Endothelial cell of umbilical vein (primary cell): ENCODE results near the gene METRN. TPM values are rescaled to one million over a fixed set of nuclear protein-coding genes. Genes with fewer than 3 reads are reported as not detected.

Experiments used
- BruUV-seq: library from RNA; stranded (reverse); fragments of 400-500 nt; replicated peaks from 2 replicates; lab custom pipeline; 2021; lab: Mats Ljungman, UMichigan
- CTCF ChIA-PET: fragments of 300-600, 350-600 bp; sonication (Branson Sonifier 250); formaldehyde crosslinking; loops from one replicate; lab custom pipeline; 2021; ENCODE audit warnings: antibody characterized with exemption, inconsistent platforms; lab: Charles Lee
- POLR2A ChIA-PET: fragments of 300-600, 350-600 bp; sonication (Branson Sonifier 250); formaldehyde crosslinking; loops from one replicate; lab custom pipeline; 2021; ENCODE audit warnings: antibody characterized with exemption, inconsistent platforms; lab: Charles Lee
- DNase-seq: peaks from one replicate; pipeline ENCODE4 v3.0.0-alpha.2; 2011; ENCODE audit warnings: low read depth, low spot score
- FAIRE-seq: peaks from 2 replicates; lab custom pipeline; 2011; peaks lifted over from hg19 to GRCh38; lab: Jason Lieb, UNC
- H2AFZ ChIP-seq: 2 replicates; pipeline ENCODE4 v1.6.0; 2012; ENCODE audit warnings: low read depth, low read length, control low read depth, inconsistent platforms
- H3K27ac ChIP-seq: 2 replicates; pipeline ENCODE4 v1.5.1; 2011; ENCODE audit warnings: low read depth, mild to moderate bottlenecking, control low read depth, low read length, moderate library complexity; ENCODE audit not compliant: insufficient read depth
- H3K27me3 ChIP-seq, 2 experiments: 2 replicates each; pipeline versions ENCODE4 v1.6.0 to v1.6.1; 2011; ENCODE audit warnings: low read length in 2 of 2, mixed read lengths in 1 of 2; ENCODE audit not compliant: control insufficient read depth in 2 of 2, insufficient read depth in 2 of 2
- H3K36me3 ChIP-seq, 2 experiments: 2 replicates in 1 of 2; 3 replicates in 1 of 2; pipeline ENCODE4 v1.5.1; 2011; ENCODE audit warnings: low read length in 2 of 2, mild to moderate bottlenecking in 1 of 2, moderate library complexity in 1 of 2; ENCODE audit not compliant: control insufficient read depth in 2 of 2, insufficient read depth in 2 of 2; ENCODE audit errors: extremely low read depth in 1 of 2
- H3K4me1 ChIP-seq: 3 replicates; pipeline ENCODE4 v1.5.1; 2011; ENCODE audit warnings: mild to moderate bottlenecking, low read length; ENCODE audit not compliant: control insufficient read depth, insufficient read depth; ENCODE audit errors: extremely low read depth
- H3K4me2 ChIP-seq: 2 replicates; pipeline ENCODE4 v1.6.1; 2011; ENCODE audit warnings: low read length, control low read depth, mixed read lengths; ENCODE audit not compliant: insufficient read depth
- H3K4me3 ChIP-seq, 3 experiments: fragments of 200-600 bp in 1 of 3; sonication (generic), shearing (Covaris generic) in 1 of 3; replicated peaks in 1 of 3; 2 replicates each; pipeline ENCODE4 v1.5.1; 2011 to 2016; ENCODE audit warnings: control low read depth in 3 of 3, low read length in 3 of 3, mild to moderate bottlenecking in 2 of 3, inconsistent platforms in 1 of 3, low read depth in 1 of 3, moderate library complexity in 1 of 3; ENCODE audit not compliant: insufficient read depth in 1 of 3
- H3K79me2 ChIP-seq: 2 replicates; pipeline ENCODE4 v1.6.0; 2012; ENCODE audit warnings: low read length, inconsistent platforms; ENCODE audit not compliant: control insufficient read depth, insufficient read depth
- H3K9ac ChIP-seq: replicated peaks from 2 replicates; pipeline ENCODE3; 2011; ENCODE audit warnings: low read length, control low read depth; ENCODE audit not compliant: insufficient read depth; ENCODE audit errors: extremely low read depth
- H3K9me1 ChIP-seq: replicated peaks from 3 replicates; pipeline ENCODE4 v1.6.0; 2011; ENCODE audit warnings: mild to moderate bottlenecking, low read length; ENCODE audit not compliant: control insufficient read depth, insufficient read depth; ENCODE audit errors: extremely low read depth
- H3K9me3 ChIP-seq: replicated peaks from 2 replicates; pipeline ENCODE4 v1.5.1; 2012; ENCODE audit warnings: low read length, inconsistent platforms; ENCODE audit not compliant: control insufficient read depth, insufficient read depth
- H4K20me1 ChIP-seq: replicated peaks from 2 replicates; pipeline ENCODE3; 2011; ENCODE audit warnings: mild to moderate bottlenecking, low read length; ENCODE audit not compliant: control insufficient read depth, insufficient read depth; ENCODE audit errors: extremely low read depth
- EZH2 ChIP-seq: IDR thresholded peaks from 2 replicates; pipeline ENCODE4 v1.6.1; 2012; ENCODE audit warnings: borderline replicate concordance, low read depth, mild to moderate bottlenecking, moderate library complexity, low read length, inconsistent platforms; ENCODE audit not compliant: severe bottlenecking
- FOS ChIP-seq: IDR thresholded peaks from 2 replicates; pipeline ENCODE4 v1.6.1; 2011; ENCODE audit warnings: mild to moderate bottlenecking, low read length, moderate library complexity, borderline replicate concordance; ENCODE audit not compliant: insufficient read depth
- GATA2 ChIP-seq: IDR thresholded peaks from 2 replicates; pipeline ENCODE4 v1.7.0; 2011; ENCODE audit warnings: low read depth, mild to moderate bottlenecking, moderate library complexity, mixed read lengths, low read length; ENCODE audit not compliant: insufficient read length, insufficient read depth
- JUN ChIP-seq: IDR thresholded peaks from 2 replicates; pipeline ENCODE4 v1.6.1; 2011; ENCODE audit warnings: borderline replicate concordance, low read depth; ENCODE audit not compliant: insufficient read length, insufficient read depth
- MAX ChIP-seq: IDR thresholded peaks from 2 replicates; pipeline ENCODE4 v1.6.1; 2011; ENCODE audit not compliant: insufficient read depth, insufficient read length
- POLR2A ChIP-seq: IDR thresholded peaks from 2 replicates; pipeline ENCODE4 v1.6.1; 2012; ENCODE audit warnings: low read depth, mild to moderate bottlenecking, control low read depth, low read length
- POLR2AphosphoS5 ChIP-seq: IDR thresholded peaks from 2 replicates; pipeline ENCODE4 v1.6.1; 2012; ENCODE audit warnings: low read depth, mild to moderate bottlenecking, control low read depth, low read length, moderate library complexity; ENCODE audit not compliant: insufficient read depth
- dilution Hi-C: fragments of 300-500 bp; cut with MboI; formaldehyde crosslinking; loops from one replicate; pipeline ENCODE4 v1.15.0; 2019; ENCODE audit warnings: low sequenced_read_pairs; ENCODE audit not compliant: extremely low pct_ligation_motif_present
- intact Hi-C: fragments of 100-400 bp; cut with micrococcal nuclease; formaldehyde crosslinking; loops from one replicate; pipeline ENCODE4 v1.10.0; 2022
- polyA plus RNA-seq, 4 experiments: library from polyadenylated mRNA; depleted of rRNA in 3 of 4; stranded (reverse) in 3 of 4; unstranded in 1 of 4; fragments of >200 nt; gene quantifications; 2 replicates each; pipeline versions ENCODE4 v1.2.1 to v1.2.3, GENCODE V29; 2011 to 2012; ENCODE audit warnings: missing spikeins in 1 of 4
- total RNA-seq: library from RNA; stranded (reverse); gene quantifications from 2 replicates; pipeline ENCODE4 v1.2.3, GENCODE V29; 2021

METRN gene
- total and polyA plus RNA-seq, 2 donors (not counting 3 experiments of a cell fraction or from before 2014, with no cell fraction given): 10.0 to 16.1 TPM

GRCh38 chr16:726438-727290 is 11.7 kb downstream of the METRN start, which contains the start of the genes CCDC78 and HAGHL:
TSS of gene CCDC78 (minus strand) at chr16:726443. CDS start at chr16:726367, 76 bp downstream.
TSS of gene HAGHL (plus strand) at chr16:727106. CDS start at chr16:727510, 404 bp downstream.
- TF ChIP-seq EZH2 (peak; percentile 11), POLR2AphosphoS5 (peak; percentile 22), FOS (no peak)
- Histone ChIP-seq H3K27ac (no peak within 1 kb of the TSS), H3K27me3 (no peaks in the 10 kb centered on the region), H3K79me2 (no peaks in the 10 kb centered on the region), H3K4me2 (peak within 1 kb of the TSS; percentile 69), H4K20me1 (no peaks in the 10 kb centered on the region), H3K9me3 (no peaks in the 10 kb centered on the region), H3K9ac (peak within 1 kb of the TSS; percentile 14), H3K36me3 (no peaks in the 10 kb centered on the region), H3K4me1 (peaks cover 17% of the 10 kb centered on the region), H3K9me1 (no peaks in the 10 kb centered on the region), H3K4me3 (peak within 1 kb of the TSS; percentile 17 to 61 (median 44)), H2AFZ (peak within 1 kb of the TSS; percentile 61)
- POLR2A ChIA-PET: no interaction called here
- intact Hi-C loops (no loop called here), dilution Hi-C loops (no loop called here)
- peak; percentile 24 for DNase-seq
- CTCF ChIA-PET: interaction anchor here (1.4 to 5.7 kb wide), 3 partner anchors 11 to 14 kb away, joined by 3 to 34 read pairs (median 6); partner anchors contain the start of gene METRN
- FAIRE-seq: no peak
- BruUV-seq: no TSS peak

GRCh38 chr16:727291-727977 is 12.5 kb downstream of the METRN start:
- DNase-seq (no peak), FAIRE-seq (no peak)
- TF ChIP-seq POLR2A (no peak), MAX (no peak), JUN (no peak), EZH2 (no peak), GATA2 (no peak)
- H3K4me2 ChIP-seq: peak overlapping the region; percentile 69
- no peaks in the 10 kb centered on the region for H3K79me2 ChIP-seq
- peak overlapping the region; percentile 14 for H3K9ac ChIP-seq
- intact Hi-C loops (no loop called here), dilution Hi-C loops (no loop called here)
- no peaks in the 10 kb centered on the region for H3K9me1 ChIP-seq
- H3K4me3 ChIP-seq: peak overlapping the region; percentile 17 to 61 (median 44)
- H3K27ac ChIP-seq: no peak overlapping the region
- H3K4me1 ChIP-seq: peaks cover 13% of the 10 kb centered on the region
- H4K20me1 ChIP-seq: no peaks in the 10 kb centered on the region
- BruUV-seq: no TSS peak
- no peaks in the 10 kb centered on the region for H3K9me3 ChIP-seq
- H3K27me3 ChIP-seq: no peaks in the 10 kb centered on the region
- POLR2A ChIA-PET: no interaction called here
- H3K36me3 ChIP-seq: peaks cover 2 to 4% of the 10 kb centered on the region in 2 experiments
- CTCF ChIA-PET: interaction anchor here (1.0 to 5.7 kb wide), 5 partner anchors 9 to 61 kb away, joined by 3 to 34 read pairs (median 6); partner anchors contain the start of genes CHTF18, METRN and RPUSD1
- H2AFZ ChIP-seq: peak overlapping the region; percentile 61
